Measurements from ENCODE around the gene FERMT3.

Gene FERMT3

DNA sequence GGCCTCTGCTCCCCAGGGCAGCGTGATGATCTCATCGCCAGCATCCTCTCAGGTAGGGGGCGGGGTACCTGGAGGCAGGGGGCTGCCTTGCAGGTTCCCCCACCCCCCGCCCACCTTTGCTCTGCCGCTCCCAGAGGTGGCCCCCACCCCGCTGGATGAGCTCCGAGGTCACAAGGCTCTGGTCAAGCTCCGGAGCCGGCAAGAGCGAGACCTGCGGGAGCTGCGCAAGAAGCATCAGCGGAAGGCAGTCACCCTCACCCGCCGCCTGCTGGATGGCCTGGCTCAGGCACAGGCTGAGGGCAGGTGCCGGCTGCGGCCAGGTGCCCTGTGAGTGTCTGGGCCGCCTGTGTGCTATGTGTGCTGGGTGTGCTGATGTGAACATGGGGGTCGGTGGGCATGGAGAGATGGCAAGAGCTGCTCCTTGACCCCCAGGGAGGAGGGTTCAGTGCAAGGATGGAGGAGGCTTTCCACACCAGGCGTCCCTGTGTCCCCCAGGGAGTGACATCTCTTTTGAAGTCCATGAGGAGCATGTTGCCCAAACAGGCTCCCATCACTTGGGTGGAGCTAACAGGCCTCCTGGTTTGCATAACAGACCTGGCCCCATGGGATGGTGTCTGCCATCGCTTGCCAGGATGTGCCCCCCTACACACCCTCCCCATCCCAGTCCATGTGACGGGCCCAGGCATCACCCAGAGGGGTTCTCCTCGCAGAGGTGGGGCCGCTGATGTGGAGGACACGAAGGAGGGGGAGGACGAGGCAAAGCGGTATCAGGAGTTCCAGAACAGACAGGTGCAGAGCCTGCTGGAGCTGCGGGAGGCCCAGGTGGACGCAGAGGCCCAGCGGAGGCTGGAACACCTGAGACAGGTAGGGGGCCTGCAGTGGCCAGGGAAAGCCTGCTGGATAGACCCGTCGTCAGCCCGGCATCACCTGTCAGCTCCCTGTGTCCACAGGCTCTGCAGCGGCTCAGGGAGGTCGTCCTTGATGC is 58.9 kb downstream of the FERMT3 start:
- no peak for FAIRE-seq

DNA sequence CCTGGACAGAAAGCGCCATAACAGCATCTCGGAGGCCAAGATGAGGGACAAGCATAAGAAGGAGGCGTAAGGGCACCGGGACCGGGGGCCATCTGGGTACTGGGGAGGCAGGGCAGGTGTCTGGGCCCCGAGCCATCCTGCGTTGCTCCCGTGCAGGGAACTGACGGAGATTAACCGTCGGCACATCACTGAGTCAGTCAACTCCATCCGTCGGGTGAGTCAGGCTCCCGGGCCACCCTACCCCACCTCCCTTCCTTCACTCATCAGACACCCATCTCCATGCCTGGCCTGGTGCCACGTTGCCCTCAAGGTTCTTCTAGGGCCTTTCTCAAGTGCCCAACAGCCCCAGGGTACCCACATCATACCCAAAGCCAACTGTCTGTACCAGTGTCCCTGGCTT is 59.8 kb downstream of the FERMT3 start:
- no peak for FAIRE-seq

DNA sequence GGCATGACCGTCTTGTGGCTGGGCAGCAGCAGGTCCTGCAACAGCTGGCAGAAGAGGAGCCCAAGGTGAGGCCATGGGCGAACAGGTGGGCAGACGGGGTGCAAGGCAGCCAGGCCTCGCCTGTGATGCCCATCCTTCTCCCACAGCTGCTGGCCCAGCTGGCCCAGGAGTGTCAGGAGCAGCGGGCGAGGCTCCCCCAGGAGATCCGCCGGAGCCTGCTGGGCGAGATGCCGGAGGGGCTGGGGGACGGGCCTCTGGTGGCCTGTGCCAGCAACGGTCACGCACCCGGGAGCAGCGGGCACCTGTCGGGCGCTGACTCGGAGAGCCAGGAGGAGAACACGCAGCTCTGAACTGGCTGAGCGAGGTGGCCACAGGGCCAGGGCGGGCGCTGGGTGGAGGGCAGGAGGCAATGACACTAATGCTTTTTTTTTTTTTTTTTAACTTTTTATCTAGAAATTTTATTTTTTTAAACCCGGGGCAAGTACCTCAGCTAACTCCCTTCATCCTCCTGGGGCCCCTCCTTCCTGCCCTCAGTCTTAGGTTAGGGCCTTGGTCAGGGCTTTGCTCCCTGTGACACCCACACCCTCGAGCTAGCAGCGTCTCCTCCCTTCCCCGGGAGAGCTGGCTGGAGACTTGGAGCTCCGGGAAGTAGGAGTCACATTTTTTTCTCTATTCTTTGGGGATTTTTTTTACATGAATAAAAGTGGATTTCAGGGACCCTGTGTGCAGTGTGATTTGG is 60.9 kb downstream of the FERMT3 start:
- FAIRE-seq = no peak

DNA sequence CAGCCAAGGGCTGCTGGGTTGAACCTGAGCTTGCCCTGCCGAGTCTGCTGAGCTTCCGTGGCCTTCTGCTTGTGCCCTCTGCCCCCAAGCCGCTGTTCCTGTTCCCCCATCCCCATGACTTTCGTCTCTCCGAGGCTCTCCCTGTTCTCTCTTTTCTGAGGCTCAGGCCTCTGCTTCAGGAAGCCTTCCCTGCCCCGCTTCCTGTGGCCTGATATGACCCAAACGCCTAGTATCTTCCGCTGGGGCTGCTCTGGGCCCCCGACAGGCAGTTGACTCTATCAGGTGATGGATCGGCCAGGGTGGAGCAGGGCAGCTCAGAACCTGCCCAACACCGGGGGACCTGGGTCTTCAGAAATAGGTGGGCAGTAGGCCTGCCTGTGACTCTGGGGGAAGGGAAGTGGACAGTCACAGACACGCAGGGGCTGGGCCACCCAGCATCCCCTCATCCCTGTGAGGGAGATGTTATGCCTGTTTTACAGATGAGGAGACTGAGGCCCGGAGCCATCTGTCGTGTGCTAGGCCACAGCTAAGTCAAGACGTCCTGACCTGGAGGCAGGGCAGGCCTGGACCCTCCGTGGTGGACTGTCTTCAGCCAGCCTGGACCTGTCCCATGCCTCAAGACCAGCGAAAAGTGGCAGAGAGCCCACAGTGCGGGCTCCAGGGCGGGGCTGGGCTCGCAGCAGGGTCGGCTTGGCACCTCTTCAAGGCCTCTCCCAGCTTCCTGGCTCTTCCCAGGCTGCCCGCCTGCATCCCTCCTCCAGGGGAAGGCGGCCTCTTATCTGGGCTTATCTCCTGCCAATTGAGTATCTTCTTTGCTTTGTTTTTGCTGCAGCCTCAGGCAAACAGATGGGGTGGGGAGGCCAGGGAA is 61.7 kb downstream of the FERMT3 start:
- no peak for FAIRE-seq

DNA sequence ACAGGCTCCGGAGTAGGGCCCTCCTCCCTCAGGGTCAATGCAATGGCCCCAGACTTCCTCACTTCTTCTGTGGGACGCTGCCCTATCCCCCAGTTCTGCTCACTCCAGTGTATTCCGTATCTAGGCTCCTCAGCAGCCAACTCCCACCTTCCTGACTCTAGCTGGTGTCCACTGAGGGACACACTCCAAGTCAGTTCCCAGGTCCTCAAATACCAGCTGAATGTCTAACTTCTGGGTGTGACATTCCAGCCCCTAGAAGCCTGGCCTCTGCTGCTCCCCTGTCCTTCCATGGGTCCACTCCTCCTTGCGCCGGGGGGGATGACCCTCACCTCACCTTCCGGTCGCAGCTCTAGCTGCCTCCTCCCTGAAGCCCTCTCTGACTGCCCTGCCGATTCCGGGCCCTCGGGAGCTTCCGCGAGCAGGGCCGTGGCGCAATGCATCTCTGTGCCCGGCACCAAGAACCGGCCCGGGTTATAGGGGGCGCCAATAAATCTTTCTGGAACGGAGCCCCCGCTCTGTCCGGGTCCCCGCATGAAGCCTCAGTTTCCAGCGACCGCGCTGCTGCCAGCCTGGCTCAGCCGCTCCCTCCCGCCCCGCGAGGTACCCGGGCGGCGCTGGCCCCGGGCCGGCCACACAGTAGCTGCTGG is 62.5 kb downstream of the FERMT3 start:
- FAIRE-seq = no peak

DNA sequence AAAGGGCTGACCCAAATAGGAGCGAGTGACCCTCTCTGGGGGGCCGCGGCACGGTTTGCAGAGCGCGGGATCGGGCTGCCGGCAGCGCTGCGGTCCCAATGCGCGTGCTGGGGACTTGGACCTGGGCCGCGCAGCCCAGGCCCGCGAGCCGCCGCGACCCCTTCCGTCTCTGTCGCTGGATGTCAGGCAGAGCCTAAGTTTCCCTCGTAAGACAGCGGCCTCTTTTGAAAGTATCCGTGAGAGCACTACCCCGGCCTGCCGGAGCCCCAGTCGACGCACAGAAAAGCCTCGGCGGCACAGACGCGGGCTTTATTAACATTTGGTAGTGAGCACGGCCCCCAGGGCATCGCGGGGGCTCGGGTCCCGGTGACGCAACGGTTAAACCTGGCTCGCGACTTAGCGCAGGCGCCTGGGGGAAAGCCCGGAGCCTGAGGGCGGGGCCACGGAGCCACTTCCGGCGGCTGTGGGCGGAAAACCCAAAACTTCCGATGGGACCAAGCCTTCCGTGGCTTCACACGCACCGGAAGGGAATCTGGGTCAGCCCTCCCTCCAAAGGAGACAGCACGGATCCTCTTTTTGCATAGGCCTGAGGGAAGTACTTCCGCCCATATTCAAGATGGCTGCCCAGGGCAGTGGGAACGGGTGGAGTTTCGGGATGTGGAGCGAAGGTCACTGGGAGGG is 63.2 kb downstream of the FERMT3 start:
- FAIRE-seq = no peak

Data from colon (tissue), 2 donors.